OCI-LY3 (cell line): ENCODE measurements around the gene HIGD1A.

Experiments
- H2AFZ ChIP-seq: fragments of 200-600, 300-600 bp; shearing (Covaris generic); 2 replicates; pipeline ENCODE4 v1.6.0; 2014; ENCODE audit warnings: antibody characterized with exemption, low read depth, low read length
- H3K27ac ChIP-seq: fragments of 200-600, 300-600 bp; sonication (generic); 2 replicates; pipeline ENCODE4 v1.5.1; 2014; ENCODE audit warnings: mild to moderate bottlenecking, low read length, moderate library complexity, mixed read lengths
- H3K27me3 ChIP-seq: fragments of 200-600, 300-600 bp; sonication (generic); 2 replicates; pipeline ENCODE4 v1.6.1; 2014; ENCODE audit warnings: low read depth, low read length, mixed read lengths
- H3K36me3 ChIP-seq: fragments of 200-600, 300-600 bp; sonication (generic); replicated peaks from 2 replicates; pipeline ENCODE3; 2014; ENCODE audit warnings: low read depth, low read length, mixed read lengths
- H3K4me1 ChIP-seq: fragments of 300-600, 200-600 bp; sonication (generic); 2 replicates; pipeline ENCODE4 v1.6.1; 2014; ENCODE audit warnings: low read length, mixed read lengths
- H3K4me2 ChIP-seq: fragments of 200-600, 300-600 bp; sonication (generic); 2 replicates; pipeline ENCODE4 v1.6.1; 2014; ENCODE audit warnings: low read length, mixed read lengths
- H3K4me3 ChIP-seq: fragments of 300-600, 200-600 bp; sonication (generic); 2 replicates; pipeline ENCODE4 v1.5.1; 2014; ENCODE audit warnings: antibody characterized with exemption, mild to moderate bottlenecking, low read length, moderate library complexity
- H3K79me2 ChIP-seq: fragments of 300-600, 200-600 bp; shearing (Covaris generic); 2 replicates; pipeline ENCODE4 v1.6.1; 2014; ENCODE audit warnings: mild to moderate bottlenecking, low read length, mixed read lengths
- H3K9ac ChIP-seq: fragments of 300-600, 200-600 bp; shearing (Covaris generic); 2 replicates; pipeline ENCODE4 v1.6.0; 2014; ENCODE audit warnings: mild to moderate bottlenecking, low read length, moderate library complexity
- H3K9me3 ChIP-seq: fragments of 200-600, 300-600 bp; shearing (Covaris generic); 2 replicates; pipeline ENCODE4 v1.6.1; 2014; ENCODE audit warnings: low read length, mixed read lengths; ENCODE audit not compliant: insufficient read depth
- H4K20me1 ChIP-seq: fragments of 200-600, 300-600 bp; sonication (generic); 2 replicates; pipeline ENCODE4 v1.6.1; 2016; ENCODE audit warnings: low read length, mixed read lengths; ENCODE audit not compliant: insufficient read depth
- EZH2phosphoT487 ChIP-seq: fragments of 200-600 bp; shearing (Covaris generic); IDR thresholded peaks from 2 replicates; pipeline ENCODE4 v1.6.1; 2018; ENCODE audit warnings: antibody characterized with exemption, mixed run types, low read depth
- TF ChIP-seq, protein P1 (sequence below): fragments of 200-600, 300-600 bp; sonication (generic); IDR thresholded peaks from 2 replicates; pipeline ENCODE4 v1.5.1; 2014; ENCODE audit warnings: antibody characterized with exemption, low read length, low read depth

The HIGD1A gene

GRCh38 chr3:42800251-42800650 lies 4.0 kb downstream of the HIGD1A start:
- H3K79me2 ChIP-seq, result peaks cover 60% of the 10 kb centered on the region
- H3K4me2 ChIP-seq, result no peak overlapping the region
- H3K27me3 ChIP-seq, result no peaks in the 10 kb centered on the region

GRCh38 chr3:42799376-42799775 lies 4.9 kb downstream of the HIGD1A start:
- H3K9me3 ChIP-seq, result no peaks in the 10 kb centered on the region
- H3K27ac ChIP-seq, result no peak overlapping the region
- no peak overlapping the region for H3K9ac ChIP-seq
- TF ChIP-seq, protein P1, sequence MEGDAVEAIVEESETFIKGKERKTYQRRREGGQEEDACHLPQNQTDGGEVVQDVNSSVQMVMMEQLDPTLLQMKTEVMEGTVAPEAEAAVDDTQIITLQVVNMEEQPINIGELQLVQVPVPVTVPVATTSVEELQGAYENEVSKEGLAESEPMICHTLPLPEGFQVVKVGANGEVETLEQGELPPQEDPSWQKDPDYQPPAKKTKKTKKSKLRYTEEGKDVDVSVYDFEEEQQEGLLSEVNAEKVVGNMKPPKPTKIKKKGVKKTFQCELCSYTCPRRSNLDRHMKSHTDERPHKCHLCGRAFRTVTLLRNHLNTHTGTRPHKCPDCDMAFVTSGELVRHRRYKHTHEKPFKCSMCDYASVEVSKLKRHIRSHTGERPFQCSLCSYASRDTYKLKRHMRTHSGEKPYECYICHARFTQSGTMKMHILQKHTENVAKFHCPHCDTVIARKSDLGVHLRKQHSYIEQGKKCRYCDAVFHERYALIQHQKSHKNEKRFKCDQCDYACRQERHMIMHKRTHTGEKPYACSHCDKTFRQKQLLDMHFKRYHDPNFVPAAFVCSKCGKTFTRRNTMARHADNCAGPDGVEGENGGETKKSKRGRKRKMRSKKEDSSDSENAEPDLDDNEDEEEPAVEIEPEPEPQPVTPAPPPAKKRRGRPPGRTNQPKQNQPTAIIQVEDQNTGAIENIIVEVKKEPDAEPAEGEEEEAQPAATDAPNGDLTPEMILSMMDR, result no peak
- no peak for TF ChIP-seq EZH2phosphoT487
- no peak overlapping the region for H3K4me3 ChIP-seq
- H3K36me3 ChIP-seq, result peaks cover 4% of the 10 kb centered on the region
- no peaks in the 10 kb centered on the region for H3K27me3 ChIP-seq
- H4K20me1 ChIP-seq, result 0 out of 2 replicates have a peak, but pooled peaks cover 4% of the 10 kb centered on the region
- peaks cover 64% of the 10 kb centered on the region for H3K79me2 ChIP-seq
- H2AFZ ChIP-seq, result no peak overlapping the region
- H3K4me1 ChIP-seq, result peaks cover 8% of the 10 kb centered on the region
- H3K4me2 ChIP-seq, result no peak overlapping the region

More at GRCh38 chr3:42800251-42800650, 4.0 kb downstream of the HIGD1A start:
- Histone ChIP-seq H3K27ac (no peak overlapping the region), H2AFZ (no peak overlapping the region), H3K9me3 (no peaks in the 10 kb centered on the region), H3K36me3 (peaks cover 4% of the 10 kb centered on the region), H3K4me3 (no peak overlapping the region), H3K4me1 (peaks cover 12% of the 10 kb centered on the region), H4K20me1 (0 out of 2 replicates have a peak, but pooled peaks cover 4% of the 10 kb centered on the region), H3K9ac (no peak overlapping the region)
- TF ChIP-seq, protein P1, result no peak
- no peak for TF ChIP-seq EZH2phosphoT487

- Histone ChIP-seq H3K27me3 (no peaks in the 10 kb centered on the region), H3K4me2 (no peak overlapping the region), H3K79me2 (peaks cover 36% of the 10 kb centered on the region), H2AFZ (no peak overlapping the region), H3K9me3 (no peaks in the 10 kb centered on the region), H3K4me3 (no peak overlapping the region), H3K4me1 (no peaks in the 10 kb centered on the region), H3K36me3 (peaks cover 10% of the 10 kb centered on the region), H3K9ac (no peak overlapping the region), H3K27ac (no peak overlapping the region), H4K20me1 (no peaks in the 10 kb centered on the region)
- TF ChIP-seq, protein P1, result no peak
- TF ChIP-seq EZH2phosphoT487, result no peak
Measured at GRCh38 chr3:42796332-42796885, 7.9 kb downstream of the HIGD1A start.

DNA sequence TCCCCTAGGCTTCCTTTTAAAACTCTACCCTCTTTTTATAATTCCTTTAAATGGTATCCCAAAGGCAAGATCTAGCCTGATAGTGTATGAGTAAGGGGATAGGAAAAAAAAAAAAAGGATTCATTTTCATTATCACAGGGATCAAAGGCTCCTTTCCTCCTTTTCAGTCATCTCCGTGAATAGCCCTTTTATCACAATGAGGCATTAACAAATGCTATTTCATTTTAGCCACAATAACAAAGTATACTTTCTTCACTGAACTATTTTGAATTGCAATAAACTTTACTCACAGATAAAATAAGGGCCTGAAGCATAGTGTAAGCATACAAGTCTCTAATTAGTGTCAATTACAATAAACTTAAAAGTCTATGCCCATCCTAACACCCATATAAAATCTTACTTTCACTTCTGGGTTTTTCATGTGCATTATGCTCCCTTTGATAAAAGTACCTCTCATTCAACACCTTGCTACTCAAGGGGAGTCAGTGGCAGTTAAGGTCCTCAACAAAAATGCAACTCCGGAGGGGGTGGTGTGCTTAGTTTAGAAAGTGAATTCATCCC lies 8.6 kb downstream of the HIGD1A start:
- Histone ChIP-seq H3K27ac (no peak overlapping the region), H3K4me2 (no peak overlapping the region), H3K4me1 (no peaks in the 10 kb centered on the region), H4K20me1 (0 out of 2 replicates have a peak, but pooled peaks cover 2% of the 10 kb centered on the region), H3K4me3 (no peak overlapping the region), H3K36me3 (peaks cover 12% of the 10 kb centered on the region), H3K27me3 (no peaks in the 10 kb centered on the region), H3K9me3 (no peaks in the 10 kb centered on the region), H3K9ac (no peak overlapping the region), H2AFZ (no peak overlapping the region), H3K79me2 (peaks cover 29% of the 10 kb centered on the region)
- TF ChIP-seq EZH2phosphoT487, result no peak
- TF ChIP-seq, protein P1, result no peak
